ENCODE measurements around the gene COL4A1.

Gene COL4A1

DNA sequence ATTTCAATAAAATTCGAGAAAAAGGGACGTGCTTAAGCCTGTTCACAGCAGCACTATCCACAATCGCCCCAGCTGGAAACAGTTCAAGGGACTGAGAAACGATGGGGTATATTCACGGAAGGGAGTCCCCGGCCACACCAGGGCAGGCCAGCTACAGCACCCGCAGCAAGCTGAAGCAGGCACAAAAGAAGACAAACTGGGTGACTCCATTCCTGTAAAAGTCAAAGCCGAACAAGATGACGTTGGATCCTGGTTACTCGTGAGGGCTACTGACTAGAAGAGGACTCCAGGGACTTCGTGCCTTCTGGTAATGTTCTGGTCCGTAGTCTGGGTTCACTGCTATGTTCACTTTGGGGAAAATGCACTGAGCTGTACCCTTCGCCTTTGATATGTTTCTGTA, 57.6 kb downstream of the COL4A1 start:
- no peak for TF ChIP-seq CTCF (conservative IDR thresholded peaks at IDR 0.05)
- H3K27ac ChIP-seq = no peak overlapping the region

- no peak overlapping the region for H3K27ac ChIP-seq
- TF ChIP-seq CTCF (conservative IDR thresholded peaks at IDR 0.05) = no peak
Measured at GRCh38 chr13:110248449-110249143, 58.4 kb downstream of the COL4A1 start.

GRCh38 chr13:110246530-110246929, 60.4 kb downstream of the COL4A1 start:
- no peak for TF ChIP-seq CTCF (conservative IDR thresholded peaks at IDR 0.05)
- no peak overlapping the region for H3K27ac ChIP-seq

DNA sequence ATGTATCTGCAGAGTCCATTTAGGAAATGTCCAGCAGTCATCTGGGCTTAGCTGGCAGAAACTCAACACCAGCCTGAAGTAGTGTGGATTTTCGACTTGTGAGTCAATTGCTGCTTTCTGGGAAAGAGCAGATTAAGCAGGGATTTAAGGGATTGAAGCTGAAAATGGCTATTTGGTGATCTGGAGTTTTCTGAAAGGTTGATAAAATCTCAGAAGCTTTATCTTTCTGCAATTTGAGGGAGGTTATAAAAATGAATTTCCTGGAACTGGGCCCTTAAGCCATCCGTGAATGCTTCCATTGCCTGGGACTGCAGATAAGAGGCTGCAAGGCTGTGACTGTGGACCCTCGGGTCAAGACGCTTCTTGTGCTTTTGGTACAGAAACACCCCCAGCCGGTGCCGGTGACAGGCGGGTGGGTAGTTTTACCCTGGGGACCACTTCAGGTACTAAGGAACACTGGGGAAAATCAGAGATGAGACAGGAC, 61.5 kb downstream of the COL4A1 start:
- H3K27ac ChIP-seq = no peak overlapping the region
- TF ChIP-seq CTCF (conservative IDR thresholded peaks at IDR 0.05) = no peak

- H3K27ac ChIP-seq = no peak overlapping the region
- no peak for TF ChIP-seq CTCF (conservative IDR thresholded peaks at IDR 0.05)
Measured at GRCh38 chr13:110244976-110245375, 62.0 kb downstream of the COL4A1 start.

- no peak; the same call in 1 of the 2 replicates for TF ChIP-seq CTCF (conservative IDR thresholded peaks at IDR 0.05)
- H3K27ac ChIP-seq = no peak overlapping the region
Measured at GRCh38 chr13:110244071-110244830, 62.7 kb downstream of the COL4A1 start.

GRCh38 chr13:110242615-110243014, 64.3 kb downstream of the COL4A1 start:
- no peak overlapping the region for H3K27ac ChIP-seq
- TF ChIP-seq CTCF (conservative IDR thresholded peaks at IDR 0.05) = no peak

Measured in VCaP (cell line).